ENCODE data around the gene PLEKHA3.
A peak's percentile ranks its signal among the peaks of the same experiment; 100 is the strongest.
"Not testable (repeated sequence)": the region's sequence is repeated elsewhere in the genome, so short reads cannot be mapped to it uniquely, and the experiment has no call there.

Gene PLEKHA3

GRCh38 chr2:178522950-178523595 lies 42.8 kb downstream of the PLEKHA3 start:
- peak; percentile 59 to 72 for DNase-seq (ENCODE audit: low read depth in 2 of 2)

GRCh38 chr2:178523596-178524134 lies 43.4 kb downstream of the PLEKHA3 start:
- no peak for DNase-seq (ENCODE audit: low read depth in 2 of 2)

GRCh38 chr2:178525010-178525409 lies 44.8 kb downstream of the PLEKHA3 start:
- DNase-seq (ENCODE audit: low read depth in 2 of 2) = not testable (repeated sequence)

GRCh38 chr2:178525460-178525859 lies 45.2 kb downstream of the PLEKHA3 start:
- DNase-seq (ENCODE audit: low read depth in 2 of 2) = not testable (repeated sequence)

- no peak for DNase-seq (ENCODE audit: low read depth in 2 of 2)
These were observed 46.0 kb downstream of the PLEKHA3 start for GRCh38 chr2:178526256-178526655.

- no peak for DNase-seq (ENCODE audit: low read depth in 2 of 2)
These were observed 47.3 kb downstream of the PLEKHA3 start for GRCh38 chr2:178527592-178527991.

GRCh38 chr2:178528647-178529046 lies 48.4 kb downstream of the PLEKHA3 start:
- DNase-seq (ENCODE audit: low read depth in 2 of 2) = no peak

- DNase-seq (ENCODE audit: low read depth in 2 of 2) = no peak
These were observed 48.9 kb downstream of the PLEKHA3 start for GRCh38 chr2:178529194-178529593.

- DNase-seq (ENCODE audit: low read depth in 2 of 2) = no peak
These were observed 49.9 kb downstream of the PLEKHA3 start for GRCh38 chr2:178530131-178530530.

- DNase-seq (ENCODE audit: low read depth in 2 of 2) = peak in 1 of 2 experiments; percentile 15
These were observed 50.4 kb downstream of the PLEKHA3 start for GRCh38 chr2:178530625-178531142.

- no peak for DNase-seq (ENCODE audit: low read depth in 2 of 2)
These were observed 50.9 kb downstream of the PLEKHA3 start for GRCh38 chr2:178531168-178531567.

- DNase-seq (ENCODE audit: low read depth in 2 of 2) = no peak
These were observed 55.8 kb downstream of the PLEKHA3 start for GRCh38 chr2:178536037-178536436.

GRCh38 chr2:178542161-178542560 lies 61.9 kb downstream of the PLEKHA3 start:
- DNase-seq (ENCODE audit: low read depth in 2 of 2) = no peak

GRCh38 chr2:178542569-178542968 lies 62.3 kb downstream of the PLEKHA3 start:
- no peak for DNase-seq (ENCODE audit: low read depth in 2 of 2)

- DNase-seq (ENCODE audit: low read depth in 2 of 2) = no peak
These were observed 70.1 kb downstream of the PLEKHA3 start for GRCh38 chr2:178550352-178550751.

- no peak for DNase-seq (ENCODE audit: low read depth in 2 of 2)
These were observed 72.8 kb downstream of the PLEKHA3 start for GRCh38 chr2:178553047-178553446.
